SK-N-SH (cell line): Measurements from ENCODE around the gene PTPN18.

ENCODE experiments used
- CTCF ChIP-seq: fragments of 200-600 bp; sonication (generic); IDR thresholded peaks from 2 replicates; pipeline ENCODE4 v1.6.1; 2017; ENCODE audit warnings: antibody characterized with exemption, mild to moderate bottlenecking, moderate library complexity
- ELF1 ChIP-seq: IDR thresholded peaks from 2 replicates; pipeline ENCODE4 v1.4.0; 2012
- ZBTB33 ChIP-seq: IDR thresholded peaks from 2 replicates; pipeline ENCODE4 v1.4.0; 2012; ENCODE audit warnings: low read depth, borderline replicate concordance
- TF ChIP-seq, protein P1 (sequence below): fragments of 150-350 bp; IDR thresholded peaks from 2 replicates; pipeline ENCODE4 v1.6.1; 2016; ENCODE audit warnings: mild to moderate bottlenecking, low read depth, low read length

GRCh38 chr2:130338793-130339345 is 17.0 kb upstream of the PTPN18 start:
- TF ChIP-seq, protein P1, sequence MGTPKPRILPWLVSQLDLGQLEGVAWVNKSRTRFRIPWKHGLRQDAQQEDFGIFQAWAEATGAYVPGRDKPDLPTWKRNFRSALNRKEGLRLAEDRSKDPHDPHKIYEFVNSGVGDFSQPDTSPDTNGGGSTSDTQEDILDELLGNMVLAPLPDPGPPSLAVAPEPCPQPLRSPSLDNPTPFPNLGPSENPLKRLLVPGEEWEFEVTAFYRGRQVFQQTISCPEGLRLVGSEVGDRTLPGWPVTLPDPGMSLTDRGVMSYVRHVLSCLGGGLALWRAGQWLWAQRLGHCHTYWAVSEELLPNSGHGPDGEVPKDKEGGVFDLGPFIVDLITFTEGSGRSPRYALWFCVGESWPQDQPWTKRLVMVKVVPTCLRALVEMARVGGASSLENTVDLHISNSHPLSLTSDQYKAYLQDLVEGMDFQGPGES: no peak
- TF ChIP-seq ELF1 (no peak), ZBTB33 (no peak), CTCF (no peak)
